Endothelial cell of hepatic sinusoid (primary cell): ENCODE measurements around the gene PHLDA1.

Experiments
- in situ Hi-C: cut with HindIII; loops from 2 replicates; pipeline ENCODE4 v1.10.0; 2017; ENCODE audit warnings: low sequenced_read_pairs

Gene PHLDA1

GRCh38 chr12:76031414-76032042, at the start of gene PHLDA1:
Gene PHLDA1, minus strand, starts transcription at chr12:76031776.
- in situ Hi-C loops, result loop anchor here (25.0 kb wide), 1 partner anchor 494 kb away; no protein-coding TSS in a partner anchor

GRCh38 chr12:76080729-76081415, 49.3 kb upstream of the PHLDA1 start:
- in situ Hi-C loops, result no loop called here

GRCh38 chr12:76080017-76080728, 48.6 kb upstream of the PHLDA1 start:
- in situ Hi-C loops, result no loop called here

- in situ Hi-C loops, result no loop called here
Observed at GRCh38 chr12:76078748-76079147, 47.2 kb upstream of the PHLDA1 start.

- in situ Hi-C loops, result no loop called here
Observed at GRCh38 chr12:76075448-76075847, 43.9 kb upstream of the PHLDA1 start.

GRCh38 chr12:76074701-76075336, 43.2 kb upstream of the PHLDA1 start:
- in situ Hi-C loops, result no loop called here

GRCh38 chr12:76073561-76073960, 42.0 kb upstream of the PHLDA1 start:
- in situ Hi-C loops, result no loop called here

- in situ Hi-C loops, result no loop called here
Observed at GRCh38 chr12:76072568-76072967, 41.0 kb upstream of the PHLDA1 start.

GRCh38 chr12:76069339-76069738, 37.8 kb upstream of the PHLDA1 start:
- in situ Hi-C loops, result no loop called here

- in situ Hi-C loops, result no loop called here
Observed at GRCh38 chr12:76065917-76066316, 34.3 kb upstream of the PHLDA1 start.

GRCh38 chr12:76064904-76065303, 33.3 kb upstream of the PHLDA1 start:
- in situ Hi-C loops, result no loop called here

GRCh38 chr12:76060111-76060510, 28.5 kb upstream of the PHLDA1 start:
- in situ Hi-C loops, result no loop called here

- in situ Hi-C loops, result no loop called here
Observed at GRCh38 chr12:76057326-76057725, 25.8 kb upstream of the PHLDA1 start.

GRCh38 chr12:76055393-76055792, 23.8 kb upstream of the PHLDA1 start:
- in situ Hi-C loops, result no loop called here

GRCh38 chr12:76049575-76050251, 18.1 kb upstream of the PHLDA1 start:
- in situ Hi-C loops, result loop anchor here (25.0 kb wide), 1 partner anchor 512 kb away; no protein-coding TSS in a partner anchor

GRCh38 chr12:76047742-76048141, 16.2 kb upstream of the PHLDA1 start:
- in situ Hi-C loops, result loop anchor here (25.0 kb wide), 1 partner anchor 510 kb away; no protein-coding TSS in a partner anchor

GRCh38 chr12:76047060-76047459, 15.5 kb upstream of the PHLDA1 start:
- in situ Hi-C loops, result loop anchor here (25.0 kb wide), 1 partner anchor 510 kb away; no protein-coding TSS in a partner anchor

- in situ Hi-C loops, result loop anchor here (25.0 kb wide), 1 partner anchor 506 kb away; no protein-coding TSS in a partner anchor
Observed at GRCh38 chr12:76043377-76043776, 11.8 kb upstream of the PHLDA1 start.

- in situ Hi-C loops, result loop anchor here (25.0 kb wide), 1 partner anchor 505 kb away; no protein-coding TSS in a partner anchor
Observed at GRCh38 chr12:76042147-76042546, 10.6 kb upstream of the PHLDA1 start.

GRCh38 chr12:76041406-76041805, 9.8 kb upstream of the PHLDA1 start:
- in situ Hi-C loops, result loop anchor here (25.0 kb wide), 1 partner anchor 504 kb away; no protein-coding TSS in a partner anchor
